Stimulated activated naive CD4-positive, alpha-beta T cell treated with Interleukin-2 at 50 U/mL for 16 hours (primary cell): Measurements from ENCODE around the gene ZNRF2.
"Not testable (repeated sequence)": the region's sequence is repeated elsewhere in the genome, so short reads cannot be mapped to it uniquely, and the experiment has no call there.

Experiments
- DNase-seq: peaks from one replicate; lab custom pipeline; 2025; lab: John Stamatoyannopoulos, UW

The ZNRF2 gene

GRCh38 chr7:30263090-30263710 lies 21.2 kb upstream of the ZNRF2 start:
- no peak for DNase-seq

DNA sequence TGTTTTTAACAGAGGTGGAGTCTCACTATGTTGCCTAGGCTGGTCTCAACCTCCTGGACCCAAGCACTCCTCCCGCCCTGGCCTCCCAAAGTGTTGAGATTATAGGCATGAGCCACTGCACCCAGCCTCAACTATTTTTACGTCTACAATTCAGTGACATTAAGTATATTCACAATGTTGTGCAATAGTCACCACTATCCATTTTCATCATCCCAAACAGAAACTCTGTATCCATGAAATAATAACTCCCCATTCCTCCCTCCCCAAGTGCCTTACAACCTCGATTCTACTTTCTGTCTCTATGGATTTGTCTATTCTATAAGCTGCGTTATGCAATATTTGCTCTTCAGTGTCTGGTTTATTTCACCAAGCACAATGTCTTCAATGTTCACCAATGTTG lies 20.3 kb upstream of the ZNRF2 start:
- no peak for DNase-seq

GRCh38 chr7:30265189-30265588 lies 19.2 kb upstream of the ZNRF2 start:
- not testable (repeated sequence) for DNase-seq

DNA sequence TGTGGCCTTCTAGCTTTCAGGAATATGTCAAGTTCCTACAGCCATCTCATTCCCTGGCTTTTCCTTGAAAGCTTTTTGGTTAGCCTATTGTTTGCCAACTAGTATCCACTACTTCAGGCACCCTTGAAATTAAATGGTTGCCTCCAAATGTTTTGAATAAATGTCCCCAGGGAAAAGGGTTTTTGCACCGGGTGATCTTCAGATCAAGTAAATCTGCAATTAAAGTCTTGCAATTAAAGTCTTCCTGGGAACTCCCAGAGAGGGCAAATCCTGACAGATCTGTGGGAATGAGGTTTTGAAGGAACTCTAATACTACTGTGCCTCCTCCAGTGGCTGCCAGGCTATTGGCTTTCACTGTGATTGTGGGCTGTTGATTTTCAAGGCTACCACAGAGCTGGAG lies 17.7 kb upstream of the ZNRF2 start:
- no peak for DNase-seq

DNA sequence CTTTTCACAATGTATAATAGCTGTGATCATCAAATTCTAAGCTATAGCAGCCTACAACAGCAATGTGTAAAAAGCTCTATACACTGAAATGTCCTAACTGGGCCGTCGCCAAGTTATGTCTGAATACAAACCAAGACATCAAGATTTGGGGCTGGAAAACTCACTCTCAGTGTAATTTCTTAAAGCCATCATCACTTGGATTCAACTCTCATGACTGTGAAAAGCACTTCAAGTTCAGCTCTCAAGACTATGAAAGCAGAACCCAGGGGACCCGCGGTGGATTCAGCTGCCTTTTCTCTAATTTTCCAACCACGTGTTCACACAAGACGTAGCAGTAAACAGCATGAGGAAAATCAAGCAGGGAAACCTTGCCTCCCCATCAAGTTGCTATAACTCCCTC lies 15.8 kb upstream of the ZNRF2 start:
- no peak for DNase-seq

DNA sequence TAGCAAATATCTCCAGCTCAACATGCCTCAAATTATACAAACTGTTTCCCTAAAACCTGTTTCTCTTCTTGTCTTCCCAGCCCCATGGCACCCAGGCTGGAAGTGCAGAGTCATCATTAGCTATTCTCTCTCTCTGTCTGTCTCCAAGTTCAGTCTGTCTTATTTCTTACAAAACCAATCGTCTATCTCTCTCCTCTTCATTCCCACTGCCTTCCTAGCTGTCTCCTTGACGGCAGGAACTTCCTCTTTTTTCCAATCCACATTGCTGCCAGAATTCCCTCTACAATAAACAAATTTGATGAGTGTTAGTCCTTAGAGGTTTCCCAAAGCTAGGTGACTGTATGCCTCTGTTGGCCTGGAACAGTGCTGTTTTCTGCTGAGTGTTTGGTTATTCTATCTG lies 14.9 kb upstream of the ZNRF2 start:
- DNase-seq: no peak

DNA sequence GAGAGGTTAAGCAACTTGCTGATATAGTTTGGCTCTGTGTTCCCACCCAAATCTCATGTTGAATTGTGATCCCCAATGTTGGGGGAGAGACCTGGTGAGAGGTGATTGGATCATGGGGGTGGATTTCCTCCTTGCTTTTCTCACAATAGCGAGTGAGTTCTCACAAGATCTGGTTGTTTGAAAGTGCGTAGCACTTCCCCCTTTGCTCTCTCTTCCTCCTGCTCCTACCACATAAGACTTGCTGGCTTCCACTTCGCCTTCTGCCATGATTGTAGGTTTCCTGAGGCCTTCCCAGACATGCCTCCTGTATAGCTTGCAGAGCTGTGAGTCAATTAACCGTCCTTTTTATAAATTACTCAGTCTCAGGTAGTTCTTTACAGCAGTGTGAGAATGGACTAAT lies 13.5 kb upstream of the ZNRF2 start:
- DNase-seq: no peak

DNA sequence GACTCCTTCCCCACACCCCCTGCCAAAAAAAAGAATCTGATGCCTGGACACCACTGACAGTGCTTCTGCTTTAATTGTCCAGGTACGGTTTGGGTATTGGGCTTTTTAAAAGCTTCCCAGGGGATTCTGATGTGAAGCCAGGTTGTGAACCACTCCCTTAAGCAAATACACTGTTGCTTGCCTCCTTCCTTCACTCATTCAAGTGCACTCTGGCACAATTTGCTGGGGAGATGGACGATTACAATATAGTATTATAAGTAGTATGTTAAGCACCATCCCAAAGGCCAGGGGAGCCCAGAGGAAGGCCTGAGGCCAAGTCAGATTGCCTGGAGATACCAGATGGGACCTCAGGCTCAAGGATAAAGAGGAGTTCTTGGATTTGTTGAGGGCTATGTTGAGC lies 12.3 kb upstream of the ZNRF2 start:
- DNase-seq: no peak

DNA sequence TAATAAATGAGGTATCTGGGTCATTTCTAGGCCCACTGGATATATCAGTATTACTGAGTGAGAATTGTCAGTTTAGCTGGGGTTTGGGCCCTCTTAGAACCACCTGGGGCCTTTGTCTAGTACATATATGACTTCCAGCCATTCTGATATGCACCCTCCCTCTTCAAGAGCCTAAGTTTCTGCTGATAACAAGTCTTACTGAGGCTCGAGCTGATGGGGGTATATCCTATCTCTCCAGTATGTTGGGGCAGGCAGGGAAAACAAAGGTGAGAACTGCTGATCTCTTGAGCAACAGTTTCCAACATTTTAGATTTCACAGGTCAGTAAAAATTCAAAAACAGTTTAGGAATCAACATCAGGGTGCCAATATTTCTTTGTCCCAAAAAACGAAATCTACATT lies 10.8 kb upstream of the ZNRF2 start:
- no peak for DNase-seq

DNA sequence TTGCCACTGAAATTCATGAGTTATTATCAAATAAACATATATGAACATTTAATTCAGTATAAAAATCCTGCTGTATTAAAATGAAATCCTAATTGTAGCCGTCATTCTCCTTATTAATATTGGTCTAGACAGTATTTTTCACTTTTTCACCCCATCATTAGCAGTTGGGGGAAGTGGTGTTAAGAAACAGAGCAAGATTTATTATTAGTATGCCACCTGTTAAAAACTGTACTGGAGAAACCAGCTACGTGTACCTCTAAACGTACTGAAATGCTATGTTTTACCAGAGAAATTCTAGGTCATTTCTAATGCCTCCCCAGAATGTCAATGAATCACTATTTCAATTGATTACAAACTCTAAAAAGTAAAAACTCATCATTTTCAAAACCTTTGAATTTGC lies 9.8 kb upstream of the ZNRF2 start:
- no peak for DNase-seq

DNA sequence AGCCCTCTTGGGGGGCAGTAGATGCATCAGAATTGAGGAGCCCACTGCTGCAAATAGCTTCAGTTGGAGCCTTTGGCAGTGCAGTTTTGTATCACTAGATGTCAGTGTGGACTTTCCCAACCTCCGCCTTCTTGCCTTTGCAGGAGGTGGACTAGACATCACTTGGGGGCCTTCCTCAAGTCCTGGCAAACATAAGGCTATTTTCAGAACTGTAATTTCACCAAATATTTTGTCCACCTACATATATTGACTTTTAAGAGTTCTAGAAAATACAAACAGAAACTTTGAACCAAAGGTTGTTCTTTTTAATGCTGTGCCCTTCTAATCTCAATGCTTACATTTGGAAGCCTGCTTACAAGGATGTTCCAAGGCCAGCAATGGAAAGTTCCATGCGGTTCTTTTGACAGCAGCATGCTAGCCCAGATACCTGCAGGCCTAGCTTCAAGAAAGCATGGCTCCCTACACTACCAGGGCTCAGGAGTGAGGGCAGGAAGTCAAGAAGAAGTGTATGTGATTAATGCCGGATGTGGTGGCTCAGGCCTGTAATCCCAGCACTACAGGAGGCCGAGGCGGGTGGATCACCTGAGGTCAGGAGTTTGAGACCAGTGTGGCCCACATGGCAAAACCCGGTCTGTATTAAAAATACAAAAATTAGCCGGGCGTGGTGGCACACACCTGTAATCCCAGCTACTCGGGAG lies 8.0 kb upstream of the ZNRF2 start:
- DNase-seq: peak; percentile 3

DNA sequence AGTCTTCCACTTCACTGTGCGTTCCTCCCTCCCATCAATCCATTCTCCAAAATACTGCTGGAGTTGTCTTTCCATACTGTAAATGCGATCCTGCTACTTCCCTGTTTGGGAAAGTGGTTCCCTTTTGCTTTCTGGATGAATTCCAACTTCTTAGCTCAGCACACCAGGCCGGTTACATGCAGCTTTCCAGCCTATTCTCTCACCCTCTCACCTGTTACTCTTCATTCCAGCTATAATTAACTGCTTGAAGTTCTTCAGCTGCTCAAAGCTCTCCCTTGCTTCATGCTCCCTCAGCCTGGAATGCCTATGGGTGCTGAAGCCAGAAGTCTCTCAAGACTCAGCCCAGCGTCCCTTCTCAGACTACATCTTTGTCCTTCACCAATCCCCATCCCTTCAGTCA lies 6.0 kb upstream of the ZNRF2 start:
- DNase-seq: no peak

DNA sequence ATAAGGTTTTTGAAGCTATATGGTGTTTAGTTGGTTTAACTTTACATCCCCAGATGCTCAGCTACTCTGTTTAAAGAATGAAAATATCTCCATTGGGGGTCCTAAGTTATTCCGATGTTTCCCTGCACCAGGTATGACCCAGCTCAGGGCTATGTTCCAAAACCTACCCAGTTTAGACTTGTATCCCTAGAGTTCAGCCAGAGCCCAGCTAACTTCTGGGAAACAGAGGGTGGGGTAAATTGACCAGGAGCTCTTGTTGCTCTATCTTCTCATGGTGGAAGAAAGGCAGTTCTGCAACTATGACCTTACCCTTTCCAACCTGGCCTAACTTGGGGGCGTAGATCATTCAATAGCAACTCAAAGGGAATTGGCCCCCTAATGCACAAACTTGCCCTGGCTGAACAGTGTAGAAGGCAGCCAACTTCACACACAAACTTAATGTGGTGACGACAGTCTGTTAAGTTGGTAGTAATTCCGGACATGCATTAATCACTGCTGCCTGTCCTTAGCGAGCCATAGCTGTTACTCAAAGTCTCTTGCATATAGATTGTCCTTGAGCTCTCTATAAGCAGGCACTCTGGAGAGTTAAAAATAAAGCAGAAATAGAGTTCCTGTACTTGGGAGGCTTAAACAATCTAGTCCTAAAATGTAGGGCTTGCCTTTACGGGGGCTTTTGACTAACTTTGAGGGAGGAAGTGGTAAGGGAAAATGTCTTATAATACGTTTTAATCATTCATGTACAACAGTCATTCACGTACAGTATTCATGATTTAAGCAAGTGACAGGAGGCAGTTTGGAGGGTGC lies 5.3 kb upstream of the ZNRF2 start:
- no peak for DNase-seq

- DNase-seq: no peak
Measured at GRCh38 chr7:30279653-30279904, 4.8 kb upstream of the ZNRF2 start.

DNA sequence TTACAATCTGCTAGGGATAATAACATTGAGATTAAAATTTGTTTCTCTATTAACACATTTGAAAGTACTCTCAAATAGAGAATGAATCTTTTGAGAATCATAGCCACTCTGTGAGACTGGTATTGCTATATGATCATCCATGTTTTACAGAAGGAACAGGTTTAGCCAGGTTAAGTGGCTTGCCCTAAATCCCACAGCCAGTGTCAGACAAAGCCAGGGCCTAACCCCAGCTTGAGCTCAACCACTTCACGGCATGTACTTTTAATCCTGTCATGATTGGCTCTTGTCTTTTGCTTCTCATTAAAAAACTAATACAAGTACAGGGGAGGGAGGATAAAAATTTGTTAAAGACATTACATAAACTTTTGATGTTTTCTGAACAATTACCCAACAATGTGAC lies 3.8 kb upstream of the ZNRF2 start:
- DNase-seq: no peak

DNA sequence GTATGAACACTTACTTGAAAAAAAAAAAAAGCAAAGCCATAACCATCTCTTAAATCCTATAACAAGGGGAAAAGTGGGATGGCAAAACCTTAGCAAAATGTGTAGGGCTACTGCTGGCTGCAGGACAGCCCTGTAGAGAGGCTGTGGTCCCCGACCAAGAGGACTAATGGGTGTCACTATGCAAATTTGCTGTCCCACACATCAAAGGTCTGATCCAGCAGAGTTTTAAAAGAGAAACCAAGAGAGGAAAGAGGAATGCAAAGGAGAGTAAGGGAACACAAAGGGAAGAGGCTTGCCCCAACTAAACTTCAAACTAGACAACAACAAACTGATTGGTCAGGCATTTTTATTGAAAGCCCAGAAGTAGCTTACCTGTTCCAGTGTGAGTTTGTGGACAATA lies 3.1 kb upstream of the ZNRF2 start:
- DNase-seq: no peak

GRCh38 chr7:30281791-30282190 lies 2.6 kb upstream of the ZNRF2 start:
- no peak for DNase-seq

- no peak for DNase-seq
Measured at GRCh38 chr7:30282735-30283134, 1.7 kb upstream of the ZNRF2 start.

- peak; percentile 21 for DNase-seq
Measured at GRCh38 chr7:30285067-30285535, 704 bp downstream of the ZNRF2 start.

DNA sequence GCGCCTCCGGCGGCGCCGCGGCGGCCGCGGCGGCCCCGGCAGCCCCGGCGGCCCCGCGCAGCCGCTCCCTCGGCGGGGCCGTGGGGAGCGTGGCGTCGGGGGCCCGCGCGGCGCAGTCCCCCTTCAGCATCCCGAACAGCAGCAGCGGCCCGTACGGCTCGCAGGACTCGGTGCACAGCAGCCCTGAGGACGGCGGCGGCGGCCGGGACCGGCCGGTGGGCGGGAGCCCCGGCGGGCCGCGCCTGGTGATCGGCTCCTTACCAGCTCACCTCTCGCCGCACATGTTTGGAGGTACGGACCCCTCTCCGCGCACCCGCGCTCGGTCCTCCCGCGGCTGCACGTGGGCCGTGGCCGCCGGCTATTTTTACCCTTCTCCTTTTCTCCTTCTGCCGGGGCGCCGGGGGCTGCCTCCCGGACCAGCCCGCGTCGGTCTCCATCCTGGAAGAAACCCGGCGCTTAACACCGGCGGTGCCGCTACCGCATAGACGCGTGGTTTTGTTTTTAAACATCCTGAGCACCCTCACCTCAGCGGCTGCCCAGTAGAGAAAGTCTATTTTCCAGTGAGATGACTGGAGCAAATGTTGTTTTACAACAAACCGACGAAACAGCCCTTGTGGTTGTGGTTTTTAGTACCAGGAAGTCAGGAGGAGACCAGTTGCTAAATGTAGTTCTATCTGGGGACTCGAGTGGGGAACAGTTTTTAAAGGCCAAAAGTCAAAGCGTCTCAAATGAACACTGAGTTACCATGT lies 1.3 kb downstream of the ZNRF2 start:
- DNase-seq: peak; percentile 59

DNA sequence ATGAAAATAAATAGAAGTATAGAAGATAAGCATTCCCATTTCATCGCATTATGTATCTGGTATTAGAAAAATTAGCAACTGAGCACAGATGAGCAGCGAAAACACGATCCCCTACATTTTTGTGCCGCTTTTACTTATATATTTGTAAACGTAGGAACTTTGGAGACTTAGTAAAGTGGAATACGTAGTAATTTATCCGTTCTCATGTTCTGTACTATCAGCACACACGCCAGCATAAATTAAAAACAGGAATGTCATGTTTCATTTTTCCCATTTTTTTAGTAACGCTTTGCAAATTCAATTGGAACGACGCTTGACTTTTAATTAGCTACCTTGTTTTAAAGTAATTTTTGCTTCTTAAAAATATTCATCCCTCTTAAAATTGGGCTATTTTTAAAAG lies 2.4 kb downstream of the ZNRF2 start:
- DNase-seq: no peak

- DNase-seq: not testable (repeated sequence)
Measured at GRCh38 chr7:30287625-30288024, 3.2 kb downstream of the ZNRF2 start.

- not testable (repeated sequence) for DNase-seq
Measured at GRCh38 chr7:30289634-30290033, 5.2 kb downstream of the ZNRF2 start.
